ENCODE data around the gene ZDHHC4.
A peak's percentile ranks its signal among the peaks of the same experiment; 100 is the strongest.
"Not testable (repeated sequence)": the region's sequence is repeated elsewhere in the genome, so short reads cannot be mapped to it uniquely, and the experiment has no call there.

Gene ZDHHC4

GRCh38 chr7:6630007-6630849 is 53.0 kb downstream of the ZDHHC4 start:
- TF ChIP-seq, protein P1, sequence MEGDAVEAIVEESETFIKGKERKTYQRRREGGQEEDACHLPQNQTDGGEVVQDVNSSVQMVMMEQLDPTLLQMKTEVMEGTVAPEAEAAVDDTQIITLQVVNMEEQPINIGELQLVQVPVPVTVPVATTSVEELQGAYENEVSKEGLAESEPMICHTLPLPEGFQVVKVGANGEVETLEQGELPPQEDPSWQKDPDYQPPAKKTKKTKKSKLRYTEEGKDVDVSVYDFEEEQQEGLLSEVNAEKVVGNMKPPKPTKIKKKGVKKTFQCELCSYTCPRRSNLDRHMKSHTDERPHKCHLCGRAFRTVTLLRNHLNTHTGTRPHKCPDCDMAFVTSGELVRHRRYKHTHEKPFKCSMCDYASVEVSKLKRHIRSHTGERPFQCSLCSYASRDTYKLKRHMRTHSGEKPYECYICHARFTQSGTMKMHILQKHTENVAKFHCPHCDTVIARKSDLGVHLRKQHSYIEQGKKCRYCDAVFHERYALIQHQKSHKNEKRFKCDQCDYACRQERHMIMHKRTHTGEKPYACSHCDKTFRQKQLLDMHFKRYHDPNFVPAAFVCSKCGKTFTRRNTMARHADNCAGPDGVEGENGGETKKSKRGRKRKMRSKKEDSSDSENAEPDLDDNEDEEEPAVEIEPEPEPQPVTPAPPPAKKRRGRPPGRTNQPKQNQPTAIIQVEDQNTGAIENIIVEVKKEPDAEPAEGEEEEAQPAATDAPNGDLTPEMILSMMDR (IDR thresholded peaks at IDR 0.05; ENCODE audit: insufficient read depth, low read length, poor library complexity, severe bottlenecking) = no peak
- Histone ChIP-seq H3K27me3 (replicated peaks; ENCODE audit: control insufficient read depth, insufficient read depth, low read length) (no peaks in the 10 kb centered on the region), H3K4me3 (replicated peaks; ENCODE audit: low read depth, low read length) (no peak overlapping the region), H3K36me3 (ENCODE audit: control insufficient read depth, insufficient read depth, low read length) (no peaks in the 10 kb centered on the region)
- no peak for DNase-seq (ENCODE audit: extremely low read depth, insufficient read length)

GRCh38 chr7:6631605-6632004 is 54.4 kb downstream of the ZDHHC4 start:
- TF ChIP-seq, protein P1 (IDR thresholded peaks at IDR 0.05; ENCODE audit: insufficient read depth, low read length, poor library complexity, severe bottlenecking) = no peak
- H3K27me3 ChIP-seq (replicated peaks; ENCODE audit: control insufficient read depth, insufficient read depth, low read length) = no peaks in the 10 kb centered on the region
- no peaks in the 10 kb centered on the region for H3K36me3 ChIP-seq (ENCODE audit: control insufficient read depth, insufficient read depth, low read length)
- DNase-seq (ENCODE audit: extremely low read depth, insufficient read length) = no peak
- no peak overlapping the region for H3K4me3 ChIP-seq (replicated peaks; ENCODE audit: low read depth, low read length)

- Histone ChIP-seq H3K4me3 (replicated peaks; ENCODE audit: low read depth, low read length) (no peak overlapping the region), H3K36me3 (ENCODE audit: control insufficient read depth, insufficient read depth, low read length) (no peaks in the 10 kb centered on the region; the same call in 1 of the 2 replicates), H3K27me3 (replicated peaks; ENCODE audit: control insufficient read depth, insufficient read depth, low read length) (no peaks in the 10 kb centered on the region)
- TF ChIP-seq, protein P1 (IDR thresholded peaks at IDR 0.05; ENCODE audit: insufficient read depth, low read length, poor library complexity, severe bottlenecking) = no peak
- no peak for DNase-seq (ENCODE audit: extremely low read depth, insufficient read length)
Observed at GRCh38 chr7:6634021-6634420, 56.8 kb downstream of the ZDHHC4 start.

GRCh38 chr7:6634971-6635370 is 57.7 kb downstream of the ZDHHC4 start:
- not testable (repeated sequence) for H3K36me3 ChIP-seq (ENCODE audit: control insufficient read depth, insufficient read depth, low read length); H3K27me3 ChIP-seq (replicated peaks; ENCODE audit: control insufficient read depth, insufficient read depth, low read length); H3K4me3 ChIP-seq (replicated peaks; ENCODE audit: low read depth, low read length); DNase-seq (ENCODE audit: extremely low read depth, insufficient read length)

GRCh38 chr7:6636741-6637543 is 59.7 kb downstream of the ZDHHC4 start, which contains the start of gene ZNF316:
Gene ZNF316 (plus strand): TSS chr7:6637318. CDS start chr7:6642410, 5,092 bp downstream.
- Histone ChIP-seq H3K27me3 (replicated peaks; ENCODE audit: control insufficient read depth, insufficient read depth, low read length) (no peaks in the 10 kb centered on the region), H3K4me3 (replicated peaks; ENCODE audit: low read depth, low read length) (peak within 1 kb of the TSS; percentile 68), H3K36me3 (ENCODE audit: control insufficient read depth, insufficient read depth, low read length) (peaks cover 6% of the 10 kb centered on the region)
- DNase-seq (ENCODE audit: extremely low read depth, insufficient read length) = peak; percentile 80
- TF ChIP-seq, protein P1 (IDR thresholded peaks at IDR 0.05; ENCODE audit: insufficient read depth, low read length, poor library complexity, severe bottlenecking) = no peak

Measured in GM06990 (cell line).